Nephron (organoid): ENCODE data around the gene CDK11B.
"Not testable (repeated sequence)": the region's sequence is repeated elsewhere in the genome, so short reads cannot be mapped to it uniquely, and the experiment has no call there.

Experiments
- H3K27ac Mint-ChIP-seq, 3 experiments: 2 replicates each; pipeline ENCODE4 v1.8.0; 2020; ENCODE audit warnings: mixed read lengths in 3 of 3, mild to moderate bottlenecking in 2 of 3, moderate library complexity in 1 of 3
- H3K27me3 Mint-ChIP-seq: 2 replicates; pipeline ENCODE4 v1.8.0; 2021; ENCODE audit warnings: low read depth, mild to moderate bottlenecking, moderate library complexity, mixed read lengths
- H3K36me3 Mint-ChIP-seq: 2 replicates; pipeline ENCODE4 v1.8.0; 2020; ENCODE audit warnings: low read depth, mixed read lengths
- H3K4me1 Mint-ChIP-seq: 2 replicates; pipeline ENCODE4 v1.8.0; 2020; ENCODE audit warnings: mixed read lengths
- H3K4me3 Mint-ChIP-seq, 3 experiments: 2 replicates each; pipeline ENCODE4 v1.8.0; 2020; ENCODE audit warnings: mild to moderate bottlenecking in 3 of 3, mixed read lengths in 3 of 3, moderate library complexity in 2 of 3
- H3K9me3 Mint-ChIP-seq: 2 replicates; pipeline ENCODE4 v1.8.0; 2020; ENCODE audit warnings: mixed read lengths
- CTCF ChIP-seq, 3 experiments: fragments of 200-600 bp; sonication (generic); IDR thresholded peaks; one replicate each; pipeline ENCODE4 v1.5.0; 2021; ENCODE audit warnings: antibody characterized with exemption in 3 of 3; ENCODE audit not compliant: unreplicated experiment in 3 of 3

Gene CDK11B

DNA sequence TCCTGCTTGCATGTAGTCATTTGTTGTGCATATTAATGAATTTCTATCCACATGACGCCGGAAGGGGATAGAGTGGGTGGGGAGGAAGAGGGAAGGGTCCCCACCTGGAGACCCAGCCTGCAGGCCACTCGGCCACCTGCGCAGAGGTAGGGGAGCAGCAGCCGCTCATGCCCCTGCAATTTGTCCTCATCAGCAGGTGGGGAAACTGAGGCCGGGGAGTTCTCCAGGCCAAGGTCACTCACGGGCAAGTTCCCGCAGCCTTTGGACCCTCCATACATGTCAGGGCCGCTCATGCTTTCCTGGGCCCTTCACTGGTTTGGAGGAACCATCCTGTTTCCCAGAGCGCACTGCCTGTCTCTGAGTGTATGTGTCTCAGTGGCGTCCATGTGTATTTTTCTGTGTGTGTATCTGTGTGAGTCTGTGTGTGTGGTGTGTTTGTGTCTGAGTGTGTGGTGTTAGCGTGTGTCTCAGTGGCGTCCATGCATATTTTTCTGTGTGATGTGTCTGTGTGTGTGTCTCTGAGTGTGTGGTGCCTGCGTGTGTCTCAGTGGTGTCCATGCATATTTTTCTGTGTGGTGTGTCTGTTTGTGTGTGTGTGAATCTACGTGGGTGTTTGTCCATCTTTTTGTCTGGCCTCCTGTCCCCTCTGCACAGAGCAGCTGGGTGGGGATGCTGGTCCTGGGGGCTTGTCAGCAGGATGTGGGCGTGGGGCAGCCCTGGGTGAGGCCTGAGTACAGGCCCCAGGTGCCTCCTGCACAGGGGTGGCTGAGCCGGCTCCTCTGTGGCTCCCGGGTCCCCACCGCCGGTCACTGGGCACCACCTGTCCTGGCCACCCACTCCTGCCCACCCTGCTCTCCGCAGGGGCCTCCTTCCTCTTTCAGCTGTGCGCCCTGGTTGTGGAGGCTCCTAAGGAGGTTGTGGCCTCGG lies 37.9 kb upstream of the CDK11B start:
- H3K27ac Mint-ChIP-seq: peak overlapping the region in 2 of 3 experiments; percentile 54 to 62
- H3K4me3 Mint-ChIP-seq, H3K27me3 Mint-ChIP-seq, H3K36me3 Mint-ChIP-seq, H3K9me3 Mint-ChIP-seq, H3K4me1 Mint-ChIP-seq: not testable (repeated sequence)

DNA sequence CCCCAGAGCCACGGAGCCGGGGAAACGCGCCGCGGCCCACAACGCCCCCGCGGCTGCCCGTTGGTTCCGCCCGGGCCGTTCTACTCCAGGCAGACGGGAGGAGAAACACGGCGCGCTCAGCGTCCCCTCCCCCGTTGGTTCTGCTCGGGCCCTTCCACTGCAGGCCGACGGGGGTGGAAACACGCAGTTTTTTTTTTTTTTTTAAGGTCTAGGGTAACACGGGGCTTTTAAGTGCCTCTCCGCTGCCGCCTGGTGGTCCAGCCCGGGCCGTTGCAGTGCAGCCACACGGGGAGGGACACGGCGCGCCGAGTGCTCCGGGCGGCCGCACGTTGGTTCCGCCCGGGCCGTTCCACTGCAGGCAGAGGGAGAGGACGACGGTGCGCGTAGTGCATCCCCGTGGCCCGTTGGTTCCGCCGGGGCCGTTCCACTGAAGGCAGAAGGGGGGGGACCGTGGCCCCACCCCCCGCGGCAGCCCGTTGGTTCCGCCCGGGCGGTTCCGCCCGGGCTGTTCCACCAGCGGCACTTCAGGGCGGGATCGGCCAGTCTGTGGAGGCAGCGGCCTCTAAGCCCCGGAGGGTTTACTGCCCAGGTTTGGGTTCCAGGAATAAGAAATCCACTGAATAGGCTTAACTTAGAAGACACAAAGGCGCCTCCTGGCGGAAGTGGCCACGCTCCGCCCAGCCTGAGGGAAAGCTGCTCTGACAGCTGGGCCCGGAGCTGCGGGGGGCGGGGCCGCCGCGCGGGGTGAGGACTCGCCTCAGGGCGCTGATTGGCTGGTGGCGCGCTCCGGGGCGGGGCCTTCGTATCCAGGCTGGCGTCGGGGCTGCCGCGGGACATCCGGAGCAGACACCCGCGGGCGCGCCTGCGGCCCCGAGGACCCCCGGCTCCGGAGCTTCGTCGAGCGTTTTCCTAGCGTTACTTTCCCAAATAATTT lies 34.2 kb upstream of the CDK11B start, which contains the start of gene SLC35E2B:
Gene SLC35E2B (minus strand): TSS at position 82 of the 934 bp plus-strand sequence. CDS start 16,096 bp downstream, outside the sequence.
- Mint-ChIP-seq H3K4me3 (peak within 1 kb of the TSS; percentile 81 to 84 (median 81)), H3K27ac (peak within 1 kb of the TSS; percentile 75 to 96 (median 88))
- H3K36me3 Mint-ChIP-seq, H3K27me3 Mint-ChIP-seq, H3K4me1 Mint-ChIP-seq, H3K9me3 Mint-ChIP-seq: not testable (repeated sequence)

- Mint-ChIP-seq H3K27ac (peak overlapping the region; percentile 51 to 96 (median 75)), H3K4me3 (peak overlapping the region; percentile 81 to 84 (median 81))
- not testable (repeated sequence) for H3K27me3 Mint-ChIP-seq, H3K9me3 Mint-ChIP-seq, H3K36me3 Mint-ChIP-seq, H3K4me1 Mint-ChIP-seq
These were observed 33.5 kb upstream of the CDK11B start for GRCh38 chr1:1692324-1692713.

DNA sequence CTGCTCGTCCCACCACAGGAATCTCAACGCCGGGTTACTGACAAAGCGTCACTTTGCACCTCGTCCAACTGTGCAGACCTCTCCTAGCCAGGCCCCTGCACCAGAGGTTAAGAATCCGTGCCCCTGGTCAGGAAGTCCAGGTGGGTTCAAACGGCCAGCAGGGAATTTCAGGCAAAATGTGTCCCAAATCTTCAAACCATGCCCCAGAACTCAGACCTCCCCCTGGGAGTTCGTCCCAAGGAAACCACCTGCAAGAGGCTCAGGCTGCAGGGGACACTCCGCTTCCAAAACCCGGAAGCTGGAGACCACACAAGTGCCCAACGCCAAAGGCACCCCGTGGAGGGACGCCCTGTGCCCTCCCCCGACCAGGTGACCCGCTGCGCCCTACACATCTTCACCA lies 32.6 kb upstream of the CDK11B start:
- H3K27ac Mint-ChIP-seq, H3K27me3 Mint-ChIP-seq, H3K9me3 Mint-ChIP-seq, H3K4me1 Mint-ChIP-seq, H3K4me3 Mint-ChIP-seq, H3K36me3 Mint-ChIP-seq: not testable (repeated sequence)

DNA sequence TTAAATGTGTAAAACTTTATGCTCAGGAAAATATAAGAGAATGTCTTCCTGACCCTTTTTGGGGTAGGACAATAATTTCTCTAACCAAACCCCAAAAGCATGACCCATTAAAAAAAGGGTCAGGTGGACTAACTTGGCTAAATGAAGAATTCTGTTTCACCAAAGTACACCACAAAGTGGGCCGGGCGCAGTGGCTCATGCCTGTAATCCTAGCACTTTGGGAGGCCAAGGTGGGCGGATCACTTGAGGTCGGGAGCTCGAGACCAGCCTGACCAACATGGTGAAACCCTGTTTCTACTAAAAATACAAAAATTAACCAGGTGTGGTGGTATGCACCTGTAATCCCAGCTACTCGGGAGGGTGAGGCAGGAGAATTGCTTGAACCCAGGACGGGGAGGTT lies 30.7 kb upstream of the CDK11B start:
- Mint-ChIP-seq H3K36me3 (peaks cover 13% of the 10 kb centered on the region), H3K4me3 (peak overlapping the region; percentile 54 to 77 (median 68)), H3K27ac (peak overlapping the region in 1 of 3 experiments; percentile 57)
- H3K9me3 Mint-ChIP-seq, H3K4me1 Mint-ChIP-seq, H3K27me3 Mint-ChIP-seq: not testable (repeated sequence)

DNA sequence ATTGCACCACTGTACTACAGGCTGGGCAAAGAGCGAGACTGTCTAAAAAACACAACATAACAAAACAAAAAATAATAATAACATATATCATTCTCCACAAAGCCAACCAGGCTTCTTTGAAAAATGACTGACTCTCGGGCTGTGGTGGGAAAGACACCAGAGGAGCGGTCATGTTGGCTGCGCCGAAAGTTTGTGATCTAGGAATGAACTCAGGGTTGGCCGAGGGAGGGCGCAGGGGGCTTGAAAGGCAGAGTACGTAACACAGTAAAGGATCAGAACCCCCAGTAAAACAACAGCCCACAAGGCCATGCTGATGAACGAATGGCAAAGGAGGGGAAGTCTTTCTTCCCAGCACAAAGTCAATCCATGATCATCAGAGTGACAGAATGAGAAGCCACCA lies 29.0 kb upstream of the CDK11B start:
- peak overlapping the region; percentile 40 to 73 (median 52) for H3K4me3 Mint-ChIP-seq
- no peak for TF ChIP-seq CTCF (IDR thresholded peaks at IDR 0.05; ENCODE audit: unreplicated experiment in 3 of 3)
- H3K27ac Mint-ChIP-seq: peak overlapping the region in 1 of 3 experiments; percentile 56
- no peaks in the 10 kb centered on the region for H3K27me3 Mint-ChIP-seq
- H3K4me1 Mint-ChIP-seq: peaks cover 5% of the 10 kb centered on the region
- H3K36me3 Mint-ChIP-seq: peaks cover 17% of the 10 kb centered on the region
- no peaks in the 10 kb centered on the region for H3K9me3 Mint-ChIP-seq

DNA sequence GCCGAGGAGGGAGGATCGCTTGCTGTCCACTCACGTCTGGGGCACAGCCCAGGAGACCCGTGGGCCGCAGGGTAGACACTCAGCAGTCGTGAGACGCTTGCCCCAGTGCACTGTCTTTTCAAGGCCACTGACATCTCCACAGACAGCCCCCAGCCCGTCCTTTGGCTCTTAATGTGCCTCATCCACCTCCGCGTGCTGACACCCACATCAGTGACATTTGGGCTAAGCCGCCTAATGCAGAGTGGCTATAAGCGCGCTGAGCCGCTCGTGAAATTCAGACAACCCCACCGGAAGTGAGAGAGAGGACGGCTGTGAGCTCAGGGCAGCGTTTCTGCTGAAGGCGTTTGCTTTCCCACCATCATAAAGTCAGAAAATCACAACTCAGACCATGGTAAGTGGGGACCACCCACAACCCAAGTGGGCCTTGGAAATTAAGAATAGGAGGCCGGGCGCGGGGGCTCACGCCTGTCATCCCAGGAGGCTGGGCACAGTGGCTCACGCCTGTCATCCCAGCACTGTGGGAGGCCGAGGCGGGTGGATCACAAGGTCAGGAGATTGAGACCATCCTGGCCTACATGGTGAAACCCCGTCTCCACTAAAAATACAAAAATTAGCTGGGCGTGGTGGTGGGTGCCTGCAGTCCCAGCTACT lies 25.4 kb upstream of the CDK11B start:
- Mint-ChIP-seq H3K9me3 (no peaks in the 10 kb centered on the region), H3K4me1 (peaks cover 5% of the 10 kb centered on the region), H3K27ac (peak overlapping the region in 1 of 3 experiments; percentile 22), H3K36me3 (peaks cover 17% of the 10 kb centered on the region), H3K4me3 (no peak overlapping the region), H3K27me3 (no peaks in the 10 kb centered on the region)
- TF ChIP-seq CTCF (IDR thresholded peaks at IDR 0.05; ENCODE audit: unreplicated experiment in 3 of 3): no peak
